Endothelial cell of umbilical vein (primary cell): ENCODE results near the gene DIS3L2. TPM values are rescaled to one million over a fixed set of nuclear protein-coding genes. Genes with fewer than 3 reads are reported as not detected.

Experiments used
- BruUV-seq: library from RNA; stranded (reverse); fragments of 400-500 nt; replicated peaks from 2 replicates; lab custom pipeline; 2021; lab: Mats Ljungman, UMichigan
- CTCF ChIA-PET: fragments of 300-600, 350-600 bp; sonication (Branson Sonifier 250); formaldehyde crosslinking; loops from one replicate; lab custom pipeline; 2021; ENCODE audit warnings: antibody characterized with exemption, inconsistent platforms; lab: Charles Lee
- POLR2A ChIA-PET: fragments of 300-600, 350-600 bp; sonication (Branson Sonifier 250); formaldehyde crosslinking; loops from one replicate; lab custom pipeline; 2021; ENCODE audit warnings: antibody characterized with exemption, inconsistent platforms; lab: Charles Lee
- DNase-seq: peaks from one replicate; pipeline ENCODE4 v3.0.0-alpha.2; 2011; ENCODE audit warnings: low read depth, low spot score
- FAIRE-seq: peaks from 2 replicates; lab custom pipeline; 2011; peaks lifted over from hg19 to GRCh38; lab: Jason Lieb, UNC
- H2AFZ ChIP-seq: 2 replicates; pipeline ENCODE4 v1.6.0; 2012; ENCODE audit warnings: low read depth, low read length, control low read depth, inconsistent platforms
- H3K27ac ChIP-seq: 2 replicates; pipeline ENCODE4 v1.5.1; 2011; ENCODE audit warnings: low read depth, mild to moderate bottlenecking, control low read depth, low read length, moderate library complexity; ENCODE audit not compliant: insufficient read depth
- H3K27me3 ChIP-seq, 2 experiments: 2 replicates each; pipeline versions ENCODE4 v1.6.0 to v1.6.1; 2011; ENCODE audit warnings: low read length in 2 of 2, mixed read lengths in 1 of 2; ENCODE audit not compliant: control insufficient read depth in 2 of 2, insufficient read depth in 2 of 2
- H3K36me3 ChIP-seq, 2 experiments: 2 replicates in 1 of 2; 3 replicates in 1 of 2; pipeline ENCODE4 v1.5.1; 2011; ENCODE audit warnings: low read length in 2 of 2, mild to moderate bottlenecking in 1 of 2, moderate library complexity in 1 of 2; ENCODE audit not compliant: control insufficient read depth in 2 of 2, insufficient read depth in 2 of 2; ENCODE audit errors: extremely low read depth in 1 of 2
- H3K4me1 ChIP-seq: 3 replicates; pipeline ENCODE4 v1.5.1; 2011; ENCODE audit warnings: mild to moderate bottlenecking, low read length; ENCODE audit not compliant: control insufficient read depth, insufficient read depth; ENCODE audit errors: extremely low read depth
- H3K4me2 ChIP-seq: 2 replicates; pipeline ENCODE4 v1.6.1; 2011; ENCODE audit warnings: low read length, control low read depth, mixed read lengths; ENCODE audit not compliant: insufficient read depth
- H3K4me3 ChIP-seq, 3 experiments: fragments of 200-600 bp in 1 of 3; sonication (generic), shearing (Covaris generic) in 1 of 3; replicated peaks in 1 of 3; 2 replicates each; pipeline ENCODE4 v1.5.1; 2011 to 2016; ENCODE audit warnings: control low read depth in 3 of 3, low read length in 3 of 3, mild to moderate bottlenecking in 2 of 3, inconsistent platforms in 1 of 3, low read depth in 1 of 3, moderate library complexity in 1 of 3; ENCODE audit not compliant: insufficient read depth in 1 of 3
- H3K79me2 ChIP-seq: 2 replicates; pipeline ENCODE4 v1.6.0; 2012; ENCODE audit warnings: low read length, inconsistent platforms; ENCODE audit not compliant: control insufficient read depth, insufficient read depth
- H3K9ac ChIP-seq: replicated peaks from 2 replicates; pipeline ENCODE3; 2011; ENCODE audit warnings: low read length, control low read depth; ENCODE audit not compliant: insufficient read depth; ENCODE audit errors: extremely low read depth
- H3K9me1 ChIP-seq: replicated peaks from 3 replicates; pipeline ENCODE4 v1.6.0; 2011; ENCODE audit warnings: mild to moderate bottlenecking, low read length; ENCODE audit not compliant: control insufficient read depth, insufficient read depth; ENCODE audit errors: extremely low read depth
- H3K9me3 ChIP-seq: replicated peaks from 2 replicates; pipeline ENCODE4 v1.5.1; 2012; ENCODE audit warnings: low read length, inconsistent platforms; ENCODE audit not compliant: control insufficient read depth, insufficient read depth
- H4K20me1 ChIP-seq: replicated peaks from 2 replicates; pipeline ENCODE3; 2011; ENCODE audit warnings: mild to moderate bottlenecking, low read length; ENCODE audit not compliant: control insufficient read depth, insufficient read depth; ENCODE audit errors: extremely low read depth
- EZH2 ChIP-seq: IDR thresholded peaks from 2 replicates; pipeline ENCODE4 v1.6.1; 2012; ENCODE audit warnings: borderline replicate concordance, low read depth, mild to moderate bottlenecking, moderate library complexity, low read length, inconsistent platforms; ENCODE audit not compliant: severe bottlenecking
- FOS ChIP-seq: IDR thresholded peaks from 2 replicates; pipeline ENCODE4 v1.6.1; 2011; ENCODE audit warnings: mild to moderate bottlenecking, low read length, moderate library complexity, borderline replicate concordance; ENCODE audit not compliant: insufficient read depth
- GATA2 ChIP-seq: IDR thresholded peaks from 2 replicates; pipeline ENCODE4 v1.7.0; 2011; ENCODE audit warnings: low read depth, mild to moderate bottlenecking, moderate library complexity, mixed read lengths, low read length; ENCODE audit not compliant: insufficient read length, insufficient read depth
- JUN ChIP-seq: IDR thresholded peaks from 2 replicates; pipeline ENCODE4 v1.6.1; 2011; ENCODE audit warnings: borderline replicate concordance, low read depth; ENCODE audit not compliant: insufficient read length, insufficient read depth
- MYC ChIP-seq: IDR thresholded peaks from one replicate; pipeline ENCODE4 v1.6.1; 2011; ENCODE audit warnings: mild to moderate bottlenecking, low read depth, low read length
- POLR2A ChIP-seq: IDR thresholded peaks from 2 replicates; pipeline ENCODE4 v1.6.1; 2012; ENCODE audit warnings: low read depth, mild to moderate bottlenecking, control low read depth, low read length
- POLR2AphosphoS5 ChIP-seq: IDR thresholded peaks from 2 replicates; pipeline ENCODE4 v1.6.1; 2012; ENCODE audit warnings: low read depth, mild to moderate bottlenecking, control low read depth, low read length, moderate library complexity; ENCODE audit not compliant: insufficient read depth
- dilution Hi-C: fragments of 300-500 bp; cut with MboI; formaldehyde crosslinking; loops from one replicate; pipeline ENCODE4 v1.15.0; 2019; ENCODE audit warnings: low sequenced_read_pairs; ENCODE audit not compliant: extremely low pct_ligation_motif_present
- intact Hi-C: fragments of 100-400 bp; cut with micrococcal nuclease; formaldehyde crosslinking; loops from one replicate; pipeline ENCODE4 v1.10.0; 2022
- polyA plus RNA-seq, 4 experiments: library from polyadenylated mRNA; depleted of rRNA in 3 of 4; stranded (reverse) in 3 of 4; unstranded in 1 of 4; fragments of >200 nt; gene quantifications; 2 replicates each; pipeline versions ENCODE4 v1.2.1 to v1.2.3, GENCODE V29; 2011 to 2012; ENCODE audit warnings: missing spikeins in 1 of 4
- total RNA-seq: library from RNA; stranded (reverse); gene quantifications from 2 replicates; pipeline ENCODE4 v1.2.3, GENCODE V29; 2021
- TF ChIP-seq, protein P1 (sequence below), 2 donors: IDR thresholded peaks; 1 replicate in 1 of 2; 2 replicates in 1 of 2; pipeline ENCODE4 v1.5.1; 2011; ENCODE audit warnings: low read length in 2 of 2, mild to moderate bottlenecking in 2 of 2, moderate library complexity in 2 of 2, control low read depth in 1 of 2, inconsistent platforms in 1 of 2, low read depth in 1 of 2; ENCODE audit not compliant: insufficient read depth in 1 of 2; ENCODE audit errors: extremely low read depth in 1 of 2
- TF ChIP-seq, protein P2 (sequence below): IDR thresholded peaks from 2 replicates; pipeline ENCODE4 v1.6.1; 2011; ENCODE audit not compliant: insufficient read depth, insufficient read length

DIS3L2 gene
- total and polyA plus RNA-seq, 2 donors (not counting 3 experiments of a cell fraction or from before 2014, with no cell fraction given), result 14.6 to 31.2 TPM

DNA sequence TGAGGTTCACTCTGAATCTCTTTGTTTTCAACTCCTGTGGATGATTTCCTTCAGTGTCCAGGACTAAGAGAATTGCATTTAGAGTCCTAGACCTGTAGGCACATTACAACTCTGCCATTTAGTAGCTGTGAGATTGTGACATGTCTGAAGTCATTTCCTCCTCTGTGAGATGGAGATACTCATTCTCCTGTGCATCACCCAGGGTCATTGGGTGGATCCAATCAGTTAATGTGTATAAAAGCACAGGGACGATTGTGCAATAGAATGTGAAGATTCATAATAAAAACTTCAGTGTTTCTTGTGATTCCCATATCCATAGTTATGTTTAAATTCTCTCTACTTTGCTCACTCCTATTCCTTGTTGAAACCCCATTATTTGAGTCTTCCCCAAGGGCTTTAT lies 113.6 kb downstream of the DIS3L2 start:
- Histone ChIP-seq H3K27me3 (no peaks in the 10 kb centered on the region), H3K27ac (no peak overlapping the region), H3K4me3 (no peak overlapping the region), H2AFZ (no peak overlapping the region), H3K9me1 (peaks cover 3% of the 10 kb centered on the region), H3K79me2 (no peaks in the 10 kb centered on the region), H3K4me2 (no peak overlapping the region), H3K36me3 (no peaks in the 10 kb centered on the region), H3K9me3 (no peaks in the 10 kb centered on the region), H3K9ac (no peak overlapping the region), H3K4me1 (peaks cover 16% of the 10 kb centered on the region), H4K20me1 (peaks cover 5% of the 10 kb centered on the region)
- ChIA-PET CTCF (interaction anchor here (0.8 to 1.0 kb wide), 2 partner anchors 44 to 67 kb away, joined by 3 to 4 read pairs; no protein-coding TSS in a partner anchor), POLR2A (no interaction called here)
- intact Hi-C loops, result no loop called here
- BruUV-seq, result no TSS peak
- FAIRE-seq, result no peak
- dilution Hi-C loops, result no loop called here
- no peak for DNase-seq
- TF ChIP-seq, protein P1, sequence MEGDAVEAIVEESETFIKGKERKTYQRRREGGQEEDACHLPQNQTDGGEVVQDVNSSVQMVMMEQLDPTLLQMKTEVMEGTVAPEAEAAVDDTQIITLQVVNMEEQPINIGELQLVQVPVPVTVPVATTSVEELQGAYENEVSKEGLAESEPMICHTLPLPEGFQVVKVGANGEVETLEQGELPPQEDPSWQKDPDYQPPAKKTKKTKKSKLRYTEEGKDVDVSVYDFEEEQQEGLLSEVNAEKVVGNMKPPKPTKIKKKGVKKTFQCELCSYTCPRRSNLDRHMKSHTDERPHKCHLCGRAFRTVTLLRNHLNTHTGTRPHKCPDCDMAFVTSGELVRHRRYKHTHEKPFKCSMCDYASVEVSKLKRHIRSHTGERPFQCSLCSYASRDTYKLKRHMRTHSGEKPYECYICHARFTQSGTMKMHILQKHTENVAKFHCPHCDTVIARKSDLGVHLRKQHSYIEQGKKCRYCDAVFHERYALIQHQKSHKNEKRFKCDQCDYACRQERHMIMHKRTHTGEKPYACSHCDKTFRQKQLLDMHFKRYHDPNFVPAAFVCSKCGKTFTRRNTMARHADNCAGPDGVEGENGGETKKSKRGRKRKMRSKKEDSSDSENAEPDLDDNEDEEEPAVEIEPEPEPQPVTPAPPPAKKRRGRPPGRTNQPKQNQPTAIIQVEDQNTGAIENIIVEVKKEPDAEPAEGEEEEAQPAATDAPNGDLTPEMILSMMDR (IDR thresholded peaks at IDR 0.05; ENCODE audit: extremely low read depth in 1 of 2, insufficient read depth in 1 of 2, low read depth in 1 of 2, low read length in 2 of 2), result no peak
- TF ChIP-seq MYC (no peak), FOS (no peak), POLR2AphosphoS5 (no peak), JUN (no peak), POLR2A (no peak), GATA2 (no peak), EZH2 (no peak)
- TF ChIP-seq, protein P2, sequence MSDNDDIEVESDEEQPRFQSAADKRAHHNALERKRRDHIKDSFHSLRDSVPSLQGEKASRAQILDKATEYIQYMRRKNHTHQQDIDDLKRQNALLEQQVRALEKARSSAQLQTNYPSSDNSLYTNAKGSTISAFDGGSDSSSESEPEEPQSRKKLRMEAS, result no peak
